Measurements from ENCODE around the gene HMGXB3.

DNA sequence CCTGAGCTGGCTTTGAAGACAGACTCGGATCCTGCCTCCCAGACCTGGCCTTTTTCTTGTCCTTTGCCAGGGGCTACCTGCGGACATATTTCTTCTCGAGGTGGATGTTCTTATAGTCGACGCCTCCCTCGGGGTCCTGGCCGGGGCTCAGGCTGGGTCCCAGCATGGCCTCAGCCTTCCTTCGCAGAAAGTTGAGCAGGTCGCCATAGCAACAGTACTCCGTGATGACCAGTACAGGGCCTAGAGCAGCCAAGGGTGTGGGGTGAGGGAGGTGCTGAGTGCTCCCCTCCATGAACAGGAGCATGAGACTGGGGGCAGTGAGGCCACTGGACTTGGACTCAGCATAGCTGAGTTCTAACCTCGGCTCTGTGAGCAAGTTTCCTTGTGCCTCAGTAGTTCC, 59.1 kb downstream of the HMGXB3 start:
- TF ChIP-seq, protein P1, sequence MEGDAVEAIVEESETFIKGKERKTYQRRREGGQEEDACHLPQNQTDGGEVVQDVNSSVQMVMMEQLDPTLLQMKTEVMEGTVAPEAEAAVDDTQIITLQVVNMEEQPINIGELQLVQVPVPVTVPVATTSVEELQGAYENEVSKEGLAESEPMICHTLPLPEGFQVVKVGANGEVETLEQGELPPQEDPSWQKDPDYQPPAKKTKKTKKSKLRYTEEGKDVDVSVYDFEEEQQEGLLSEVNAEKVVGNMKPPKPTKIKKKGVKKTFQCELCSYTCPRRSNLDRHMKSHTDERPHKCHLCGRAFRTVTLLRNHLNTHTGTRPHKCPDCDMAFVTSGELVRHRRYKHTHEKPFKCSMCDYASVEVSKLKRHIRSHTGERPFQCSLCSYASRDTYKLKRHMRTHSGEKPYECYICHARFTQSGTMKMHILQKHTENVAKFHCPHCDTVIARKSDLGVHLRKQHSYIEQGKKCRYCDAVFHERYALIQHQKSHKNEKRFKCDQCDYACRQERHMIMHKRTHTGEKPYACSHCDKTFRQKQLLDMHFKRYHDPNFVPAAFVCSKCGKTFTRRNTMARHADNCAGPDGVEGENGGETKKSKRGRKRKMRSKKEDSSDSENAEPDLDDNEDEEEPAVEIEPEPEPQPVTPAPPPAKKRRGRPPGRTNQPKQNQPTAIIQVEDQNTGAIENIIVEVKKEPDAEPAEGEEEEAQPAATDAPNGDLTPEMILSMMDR (IDR thresholded peaks at IDR 0.05; ENCODE audit: low read length): no peak
- no peak for TF ChIP-seq EZH2 (optimal IDR thresholded peaks at IDR 0.05; ENCODE audit: low read depth, low read length)
- TF ChIP-seq EZH2phosphoT487 (IDR thresholded peaks at IDR 0.05; ENCODE audit: low read length): no peak

All from MM.1S (cell line).